Ovary (tissue), 9 donors: ENCODE data around the gene PSME3. TPM values are rescaled to one million over a fixed set of nuclear protein-coding genes. Genes with fewer than 3 reads are reported as not detected.
"Not testable (repeated sequence)": the region's sequence is repeated elsewhere in the genome, so short reads cannot be mapped to it uniquely, and the experiment has no call there.

Experiments
- DNase-seq, 5 donors: peaks; one replicate each; pipeline ENCODE4 v3.0.0-alpha.2; 2019 to 2020
- H3K27ac ChIP-seq, 2 donors: fragments of 200-600 bp; one replicate each; pipeline versions ENCODE4 v1.5.1 to v1.8.0; 2019 to 2022
- H3K27me3 ChIP-seq: fragments of 200-600 bp; one replicate; pipeline ENCODE4 v1.8.0; 2022
- H3K36me3 ChIP-seq: fragments of 200-600 bp; sonication (generic); one replicate; pipeline ENCODE4 v1.5.1; 2019
- H3K4me1 ChIP-seq: one replicate; pipeline ENCODE4 v1.8.1; 2013; ENCODE audit warnings: mild to moderate bottlenecking, moderate library complexity; ENCODE audit not compliant: insufficient read depth
- H3K4me3 ChIP-seq: fragments of 200-600 bp; sonication (generic); one replicate; pipeline ENCODE4 v1.5.1; 2017
- H3K9me3 ChIP-seq, 2 donors: fragments of 200-600 bp in 1 of 2; sonication (generic) in 1 of 2; one replicate each; pipeline versions ENCODE4 v1.5.1 to v1.8.1; 2013 to 2019; ENCODE audit warnings: mild to moderate bottlenecking in 1 of 2, moderate library complexity in 1 of 2
- CTCF ChIP-seq, 3 donors: fragments of 450-650 bp in 2 of 3; fragments of 200-600 bp in 1 of 3; IDR thresholded peaks; one replicate each; pipeline versions ENCODE4 v1.5.1 to v1.8.0; 2016 to 2022; ENCODE audit warnings: antibody characterized with exemption in 3 of 3, mild to moderate bottlenecking in 1 of 3
- EP300 ChIP-seq: sonication (generic); formaldehyde crosslinking; IDR thresholded peaks from one replicate; pipeline ENCODE4 v1.6.1; 2017; ENCODE audit warnings: antibody characterized with exemption
- POLR2A ChIP-seq: fragments of 450-650 bp; IDR thresholded peaks from one replicate; pipeline ENCODE4 v1.6.1; 2017; ENCODE audit warnings: antibody characterized with exemption, mild to moderate bottlenecking, moderate library complexity
- WGBS, 3 donors: extraction: QIAGEN DNeasy Blood & Tissue Kit in 1 of 3; methylation state at CpG; one replicate each; pipeline versions ENCODE4 v1.1.5 to v1.1.7; 2013 to 2017; 5-methylcytosine and 5-hydroxymethylcytosine counted together
- intact Hi-C, 4 donors: fragments of 100-400 bp; cut with DNase I; formaldehyde crosslinking; loops; one replicate each; pipeline versions ENCODE4 v1.11.0 to v1.15.1; 2022 to 2023
- polyA plus RNA-seq, 2 donors: library from polyadenylated mRNA; stranded (reverse); fragments of 200-250 nt in 1 of 2; fragments of 350-450 nt in 1 of 2; fragmentation: Illumina TruSeq in 1 of 2; extraction: RNeasy Lipid Tissue Mini Kit (QIAGEN cat#74804) in 1 of 2; gene quantifications; one replicate each; pipeline ENCODE4 v1.2.3, GENCODE V29; 2013 to 2014
- total RNA-seq, 7 donors: library from RNA; depleted of rRNA in 2 of 7; stranded (reverse); fragments of >200 nt in 2 of 7; fragmentation: NEBNext Ultra II Directional in 3 of 7; extraction: Animal tissue kit (Norgen Biotek cat#: 25700) in 3 of 7; gene quantifications; one replicate each; pipeline versions ENCODE4 v1.1.0 to v1.2.4, GENCODE V29; 2016 to 2023
- donor health status: DM: no; HTN: no; CAD: no; lungs with moderate emphysema.
- donor health status: DM: no; HTN: no; CAD: no.
- donor health status: Bipolar disorder and iron deficiency.
- donor health status: DM: yes; HTN: yes; CAD: no.
- donor health status: DM: no; HTN: no; CAD: no.
- donor health status: DM: yes; HTN: yes; CAD: no.

The PSME3 gene
- total and polyA plus RNA-seq, 9 donors, result 28.6 to 118 (median 61.9) TPM

DNA sequence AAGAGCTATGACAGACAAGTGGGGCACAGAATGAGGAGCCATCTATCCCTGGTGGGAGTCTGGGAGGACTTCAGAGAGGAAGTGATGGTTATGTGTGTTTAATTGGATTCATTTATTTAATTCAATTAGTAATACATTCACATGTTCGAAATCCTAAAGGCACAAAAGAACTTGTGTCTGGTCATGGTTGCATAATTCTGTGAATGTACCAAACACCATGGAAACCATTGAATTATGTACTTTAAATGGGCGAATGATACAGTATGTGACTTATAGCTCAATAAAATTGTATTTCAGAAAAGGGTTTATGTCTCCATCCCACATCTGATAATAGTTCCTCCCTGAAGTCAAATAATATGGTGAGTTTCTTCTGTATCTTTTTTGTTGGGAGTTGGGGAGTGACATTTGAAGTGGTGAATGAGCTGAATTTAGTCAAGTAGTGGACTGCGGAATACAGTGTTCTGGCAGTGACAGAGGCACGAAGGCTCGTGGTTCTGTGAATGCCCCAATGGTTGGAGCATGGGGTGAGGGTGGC is 47.6 kb downstream of the PSME3 start:
- H3K27ac ChIP-seq, result no peak overlapping the region
- H3K4me3 ChIP-seq, result no peak overlapping the region
- TF ChIP-seq POLR2A (no peak), EP300 (no peak), CTCF (IDR thresholded peaks at IDR 0.05) (no peak)
- intact Hi-C loops, result no loop called here
- H3K4me1 ChIP-seq, result no peaks in the 10 kb centered on the region
- no peaks in the 10 kb centered on the region for H3K36me3 ChIP-seq
- no peak for DNase-seq
- WGBS, 3 donors, result 83 to 87% (median 86%) methylated on average over 5 of the region's 5 CpGs
- no peaks in the 10 kb centered on the region for H3K27me3 ChIP-seq
- no peaks in the 10 kb centered on the region for H3K9me3 ChIP-seq

GRCh38 chr17:42881706-42882105 is 48.5 kb downstream of the PSME3 start:
- H3K9me3 ChIP-seq, DNase-seq, intact Hi-C loops, H3K27ac ChIP-seq, H3K4me3 ChIP-seq, H3K27me3 ChIP-seq, H3K36me3 ChIP-seq, H3K4me1 ChIP-seq: not testable (repeated sequence)
- 91 to 94% (median 92%) methylated on average over 6 of the region's 6 CpGs for WGBS, 3 donors

GRCh38 chr17:42882166-42882565 is 49.0 kb downstream of the PSME3 start:
- Histone ChIP-seq H3K4me3 (no peak overlapping the region), H3K27ac (no peak overlapping the region), H3K27me3 (no peaks in the 10 kb centered on the region), H3K9me3 (no peaks in the 10 kb centered on the region), H3K36me3 (no peaks in the 10 kb centered on the region), H3K4me1 (no peaks in the 10 kb centered on the region)
- no peak for DNase-seq
- intact Hi-C loops, result no loop called here
- no peak for TF ChIP-seq POLR2A
- no peak for TF ChIP-seq EP300
- no peak for TF ChIP-seq CTCF (IDR thresholded peaks at IDR 0.05)
- 68 to 81% (median 75%) methylated on average over 8 of the region's 8 CpGs for WGBS, 3 donors

DNA sequence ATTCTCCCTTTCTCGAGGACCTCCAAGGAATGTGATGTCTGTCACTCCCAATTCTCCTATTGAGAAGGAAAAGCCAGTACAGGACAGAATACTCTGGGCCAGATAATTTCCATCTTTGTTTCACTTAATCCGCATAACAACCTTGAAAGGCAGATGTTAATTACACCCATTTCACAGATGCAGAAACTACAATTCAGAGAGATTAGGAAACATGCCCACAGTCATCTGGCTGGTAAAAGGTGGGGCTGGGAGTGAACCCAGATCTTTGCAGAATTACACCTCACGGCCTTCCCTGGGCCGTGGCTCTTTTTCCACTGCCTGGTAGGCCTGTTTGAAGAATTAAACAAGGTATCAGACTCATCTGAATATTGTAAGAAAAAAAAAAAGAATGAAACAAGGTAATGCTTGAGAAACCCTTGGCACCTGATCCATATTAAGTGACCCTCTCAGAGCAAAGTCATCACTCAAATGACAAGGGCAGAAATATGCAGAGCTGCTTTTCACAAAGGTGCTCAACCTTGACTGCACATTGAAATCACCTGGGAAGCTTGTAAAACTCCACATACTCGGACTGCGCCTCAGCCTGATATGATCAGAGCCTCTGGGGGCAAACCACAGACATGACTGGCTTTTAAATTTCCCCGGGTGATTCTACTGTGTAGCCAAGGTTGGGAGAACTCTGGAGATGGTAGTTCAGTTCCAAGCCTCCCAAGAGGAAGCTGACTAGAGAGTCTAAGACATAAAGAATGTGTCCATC is 50.8 kb downstream of the PSME3 start:
- H3K27ac ChIP-seq, result no peak overlapping the region
- H3K4me1 ChIP-seq, result no peaks in the 10 kb centered on the region
- no peak overlapping the region for H3K4me3 ChIP-seq
- WGBS, 3 donors, result 81 to 90% (median 82%) methylated on average over 7 of the region's 7 CpGs
- no peaks in the 10 kb centered on the region for H3K27me3 ChIP-seq
- DNase-seq, result no peak
- no peaks in the 10 kb centered on the region for H3K9me3 ChIP-seq
- TF ChIP-seq POLR2A, result no peak
- TF ChIP-seq EP300, result no peak
- TF ChIP-seq CTCF (IDR thresholded peaks at IDR 0.05), result no peak
- H3K36me3 ChIP-seq, result no peaks in the 10 kb centered on the region
- intact Hi-C loops, result no loop called here

GRCh38 chr17:42885806-42886205 is 52.6 kb downstream of the PSME3 start:
- H3K27ac ChIP-seq, intact Hi-C loops, DNase-seq, H3K27me3 ChIP-seq, H3K4me3 ChIP-seq, H3K4me1 ChIP-seq, H3K9me3 ChIP-seq, H3K36me3 ChIP-seq: not testable (repeated sequence)
- 90 to 95% (median 94%) methylated on average over 3 of the region's 3 CpGs for WGBS, 3 donors
